K562 (cell line): ENCODE results near the gene PACS1. TPM values are rescaled to one million over a fixed set of nuclear protein-coding genes. Genes with fewer than 3 reads are reported as not detected.

Source experiments
- ADNP ChIP-seq: fragments of 200-800 bp; sonication (Bioruptor generic); IDR thresholded peaks from 2 replicates; pipeline ENCODE4 v1.6.1; 2016; ENCODE audit warnings: missing genetic modification characterization, missing compliant biosample characterization
- ATF3 ChIP-seq, 2 experiments: fragments of 450-650 bp in 1 of 2; sonication (generic) in 1 of 2; formaldehyde crosslinking in 1 of 2; IDR thresholded peaks in 1 of 2; conservative IDR thresholded peaks in 1 of 2; 2 replicates each; pipeline versions ENCODE4 v1.6.1 to v1.8.1; 2016 to 2023; ENCODE audit warnings: mild to moderate bottlenecking in 2 of 2, moderate library complexity in 2 of 2, inconsistent platforms in 1 of 2, missing genetic modification reagents in 1 of 2
- DNMT1 ChIP-seq: fragments of 450-650 bp; IDR thresholded peaks from 2 replicates; pipeline ENCODE4 v1.6.1; 2016; ENCODE audit warnings: antibody characterized with exemption, mild to moderate bottlenecking
- PCBP2 ChIP-seq: fragments of 200-400 bp; formaldehyde crosslinking; IDR thresholded peaks from 2 replicates; pipeline ENCODE4 v1.6.1; 2018; ENCODE audit warnings: low read length, low read depth, mild to moderate bottlenecking, moderate library complexity; ENCODE audit not compliant: poor library complexity, severe bottlenecking
- RAD51 ChIP-seq: fragments of 450-650 bp; IDR thresholded peaks from 2 replicates; pipeline ENCODE4 v1.7.1; 2016; ENCODE audit warnings: low read depth, mild to moderate bottlenecking, borderline replicate concordance
- RERE ChIP-seq: sonication (generic); formaldehyde crosslinking; IDR thresholded peaks from 2 replicates; pipeline ENCODE4 v1.8.0; 2023; ENCODE audit warnings: missing genetic modification reagents, mild to moderate bottlenecking, borderline replicate concordance
- TRIM28 ChIP-seq: fragments of 450-650 bp; IDR thresholded peaks from 2 replicates; pipeline ENCODE4 v1.6.1; 2017
- ZNF57 ChIP-seq: fragments of 450-650 bp; formaldehyde crosslinking; IDR thresholded peaks from 2 replicates; pipeline ENCODE4 v1.4.0; 2020; ENCODE audit warnings: mild to moderate bottlenecking, moderate library complexity
- polyA plus RNA-seq, 8 experiments: library from polyadenylated mRNA; depleted of rRNA in 4 of 8; stranded (reverse) in 5 of 8; unstranded in 3 of 8; fragments of >200 nt; fragmentation: Nextera tagmentation in 2 of 8; fragmentation: Illumina TruSeq in 1 of 8; extraction: Ambion mirVana in 2 of 8; extraction: Trizol in 1 of 8; gene quantifications; 2 replicates each; pipeline versions ENCODE4 v1.2.1 to v1.2.3, GENCODE V29; 2011 to 2014; ENCODE audit warnings: inconsistent platforms in 1 of 8, missing spikeins in 1 of 8
- total RNA-seq, 7 experiments: library from RNA; depleted of rRNA in 6 of 7; stranded (reverse); fragments of >200 nt in 6 of 7; fragmentation: Illumina TruSeq in 2 of 7; extraction: Trizol in 2 of 7; gene quantifications; 2 replicates each; pipeline versions ENCODE4 v1.2.1 to v1.2.3, GENCODE V29; 2011 to 2021; ENCODE audit warnings: low replicate concordance in 1 of 7
- TF ChIP-seq, protein P1 (sequence below): fragments of 200-800 bp; sonication (Bioruptor generic); IDR thresholded peaks from 2 replicates; pipeline ENCODE4 v1.6.1; 2017; ENCODE audit warnings: missing genetic modification characterization, missing compliant biosample characterization

PACS1 gene
- total and polyA plus RNA-seq, 9 of the 15 experiments (the other 6 are each of a cell fraction or from before 2014, with no cell fraction given), result 0.34 to 28.1 (median 8.5) TPM

- TF ChIP-seq RERE (CRISPR knock-in tag) (no peak), ATF3 (IDR thresholded peaks at IDR 0.05) (no peak), ATF3 (CRISPR knock-in tag; conservative IDR thresholded peaks at IDR 0.05) (no peak), ADNP (tag) (no peak), PCBP2 (no peak), DNMT1 (no peak), RAD51 (no peak), TRIM28 (no peak), ZNF57 (CRISPR knock-in tag) (no peak)
- TF ChIP-seq, protein P1, sequence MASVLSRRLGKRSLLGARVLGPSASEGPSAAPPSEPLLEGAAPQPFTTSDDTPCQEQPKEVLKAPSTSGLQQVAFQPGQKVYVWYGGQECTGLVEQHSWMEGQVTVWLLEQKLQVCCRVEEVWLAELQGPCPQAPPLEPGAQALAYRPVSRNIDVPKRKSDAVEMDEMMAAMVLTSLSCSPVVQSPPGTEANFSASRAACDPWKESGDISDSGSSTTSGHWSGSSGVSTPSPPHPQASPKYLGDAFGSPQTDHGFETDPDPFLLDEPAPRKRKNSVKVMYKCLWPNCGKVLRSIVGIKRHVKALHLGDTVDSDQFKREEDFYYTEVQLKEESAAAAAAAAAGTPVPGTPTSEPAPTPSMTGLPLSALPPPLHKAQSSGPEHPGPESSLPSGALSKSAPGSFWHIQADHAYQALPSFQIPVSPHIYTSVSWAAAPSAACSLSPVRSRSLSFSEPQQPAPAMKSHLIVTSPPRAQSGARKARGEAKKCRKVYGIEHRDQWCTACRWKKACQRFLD (CRISPR knock-in tag), result no peak
Measured at GRCh38 chr11:66116576-66117361, 46.7 kb downstream of the PACS1 start (continued).
